ENCODE data around the gene LYPD6B. TPM values are rescaled to one million over a fixed set of nuclear protein-coding genes. Genes with fewer than 3 reads are reported as not detected.
A peak's percentile ranks its signal among the peaks of the same experiment; 100 is the strongest.

Gene LYPD6B
- total and polyA plus RNA-seq, 2 donors (not counting 3 experiments of a cell fraction or from before 2014, with no cell fraction given), result not detected

DNA sequence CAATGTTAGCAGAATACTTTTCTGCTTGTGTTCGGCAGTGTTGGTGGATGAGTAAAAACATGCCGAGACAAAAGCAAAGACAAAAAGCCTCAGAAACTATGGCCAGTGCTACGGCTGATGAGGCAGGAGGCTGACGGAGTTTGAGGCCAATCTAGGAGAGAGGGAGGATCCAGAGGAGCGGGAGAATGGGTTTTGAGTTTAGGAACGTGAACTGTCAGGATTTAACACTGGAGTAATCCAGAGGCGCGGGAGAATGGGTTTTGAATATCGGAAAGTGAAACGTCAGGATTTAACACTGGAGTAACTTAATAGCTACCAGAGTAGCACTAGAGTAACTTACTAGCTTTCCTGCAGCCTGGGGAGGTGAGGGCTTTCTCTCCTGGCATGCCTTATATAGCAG, 37.4 kb downstream of the LYPD6B start:
- Histone ChIP-seq H3K79me2 (ENCODE audit: control insufficient read depth, insufficient read depth, low read length) (no peaks in the 10 kb centered on the region), H3K36me3 (ENCODE audit: control insufficient read depth in 2 of 2, extremely low read depth in 1 of 2, insufficient read depth in 2 of 2, low read length in 2 of 2) (no peaks in the 10 kb centered on the region), H3K27me3 (ENCODE audit: control insufficient read depth in 2 of 2, insufficient read depth in 2 of 2, low read length in 2 of 2) (no peaks in the 10 kb centered on the region), H2AFZ (ENCODE audit: low read depth, low read length) (peak overlapping the region; percentile 42), H3K4me1 (ENCODE audit: control insufficient read depth, extremely low read depth, insufficient read depth, low read length) (no peaks in the 10 kb centered on the region), H4K20me1 (replicated peaks; ENCODE audit: control insufficient read depth, extremely low read depth, insufficient read depth, low read length) (no peaks in the 10 kb centered on the region), H3K4me3 (replicated peaks in 1 of 3; ENCODE audit: insufficient read depth in 1 of 3, low read depth in 1 of 3, low read length in 3 of 3) (no peak overlapping the region), H3K9ac (replicated peaks; ENCODE audit: extremely low read depth, insufficient read depth, low read length) (no peak overlapping the region), H3K9me1 (replicated peaks; ENCODE audit: control insufficient read depth, extremely low read depth, insufficient read depth, low read length) (no peaks in the 10 kb centered on the region), H3K4me2 (ENCODE audit: insufficient read depth, low read length) (no peak overlapping the region), H3K27ac (ENCODE audit: insufficient read depth, low read depth, low read length) (no peak overlapping the region), H3K9me3 (replicated peaks; ENCODE audit: control insufficient read depth, insufficient read depth, low read length) (no peaks in the 10 kb centered on the region)
- FAIRE-seq, result no peak
- BruUV-seq (replicated peaks), result no TSS peak
- CTCF ChIA-PET, result no interaction called here
- POLR2A ChIA-PET, result no interaction called here
- intact Hi-C loops (cut with micrococcal nuclease) (no loop called here), dilution Hi-C loops (cut with MboI; ENCODE audit: extremely low pct_ligation_motif_present, low sequenced_read_pairs) (no loop called here)
- TF ChIP-seq POLR2A (IDR thresholded peaks at IDR 0.05; ENCODE audit: low read depth, low read length), result no peak
- no peak for TF ChIP-seq GATA2 (IDR thresholded peaks at IDR 0.05; ENCODE audit: insufficient read depth, insufficient read length, low read depth, low read length)
- no peak for TF ChIP-seq FOS (IDR thresholded peaks at IDR 0.05; ENCODE audit: borderline replicate concordance, insufficient read depth, low read length)
- TF ChIP-seq JUN (IDR thresholded peaks at IDR 0.05; ENCODE audit: borderline replicate concordance, insufficient read depth, insufficient read length, low read depth), result no peak
- TF ChIP-seq, protein P1, sequence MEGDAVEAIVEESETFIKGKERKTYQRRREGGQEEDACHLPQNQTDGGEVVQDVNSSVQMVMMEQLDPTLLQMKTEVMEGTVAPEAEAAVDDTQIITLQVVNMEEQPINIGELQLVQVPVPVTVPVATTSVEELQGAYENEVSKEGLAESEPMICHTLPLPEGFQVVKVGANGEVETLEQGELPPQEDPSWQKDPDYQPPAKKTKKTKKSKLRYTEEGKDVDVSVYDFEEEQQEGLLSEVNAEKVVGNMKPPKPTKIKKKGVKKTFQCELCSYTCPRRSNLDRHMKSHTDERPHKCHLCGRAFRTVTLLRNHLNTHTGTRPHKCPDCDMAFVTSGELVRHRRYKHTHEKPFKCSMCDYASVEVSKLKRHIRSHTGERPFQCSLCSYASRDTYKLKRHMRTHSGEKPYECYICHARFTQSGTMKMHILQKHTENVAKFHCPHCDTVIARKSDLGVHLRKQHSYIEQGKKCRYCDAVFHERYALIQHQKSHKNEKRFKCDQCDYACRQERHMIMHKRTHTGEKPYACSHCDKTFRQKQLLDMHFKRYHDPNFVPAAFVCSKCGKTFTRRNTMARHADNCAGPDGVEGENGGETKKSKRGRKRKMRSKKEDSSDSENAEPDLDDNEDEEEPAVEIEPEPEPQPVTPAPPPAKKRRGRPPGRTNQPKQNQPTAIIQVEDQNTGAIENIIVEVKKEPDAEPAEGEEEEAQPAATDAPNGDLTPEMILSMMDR (IDR thresholded peaks at IDR 0.05; ENCODE audit: extremely low read depth in 1 of 2, insufficient read depth in 1 of 2, low read depth in 1 of 2, low read length in 2 of 2), result no peak
- no peak for TF ChIP-seq POLR2AphosphoS5 (IDR thresholded peaks at IDR 0.05; ENCODE audit: insufficient read depth, low read depth, low read length)
- TF ChIP-seq, protein P2, sequence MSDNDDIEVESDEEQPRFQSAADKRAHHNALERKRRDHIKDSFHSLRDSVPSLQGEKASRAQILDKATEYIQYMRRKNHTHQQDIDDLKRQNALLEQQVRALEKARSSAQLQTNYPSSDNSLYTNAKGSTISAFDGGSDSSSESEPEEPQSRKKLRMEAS (IDR thresholded peaks at IDR 0.05; ENCODE audit: insufficient read depth, insufficient read length), result no peak
- TF ChIP-seq MYC (IDR thresholded peaks at IDR 0.05; ENCODE audit: low read depth, low read length), result no peak
- TF ChIP-seq EZH2 (IDR thresholded peaks at IDR 0.05; ENCODE audit: borderline replicate concordance, low read depth, low read length, severe bottlenecking), result no peak
- no peak for DNase-seq (ENCODE audit: low read depth, low spot score)

Data from endothelial cell of umbilical vein (primary cell).